Peyer's patch (tissue), 4 donors: ENCODE data around the gene HOXA6.
A peak's percentile ranks its signal among the peaks of the same experiment; 100 is the strongest.

ENCODE experiments used
- POLR2A ChIP-seq, 2 donors: fragments of 450-650 bp; IDR thresholded peaks; one replicate each; pipeline ENCODE4 v1.5.1; 2017; ENCODE audit warnings: antibody characterized with exemption in 2 of 2, mild to moderate bottlenecking in 2 of 2, moderate library complexity in 2 of 2
- TF ChIP-seq, protein P1 (sequence below), 6 experiments: fragments of 450-650 bp in 4 of 6; fragments of 200-600 bp in 2 of 6; sonication (generic) in 1 of 6; IDR thresholded peaks; one replicate each; pipeline ENCODE4 v1.5.1; 2017 to 2019; ENCODE audit warnings: antibody characterized with exemption in 6 of 6, mild to moderate bottlenecking in 3 of 6, moderate library complexity in 1 of 6

DNA sequence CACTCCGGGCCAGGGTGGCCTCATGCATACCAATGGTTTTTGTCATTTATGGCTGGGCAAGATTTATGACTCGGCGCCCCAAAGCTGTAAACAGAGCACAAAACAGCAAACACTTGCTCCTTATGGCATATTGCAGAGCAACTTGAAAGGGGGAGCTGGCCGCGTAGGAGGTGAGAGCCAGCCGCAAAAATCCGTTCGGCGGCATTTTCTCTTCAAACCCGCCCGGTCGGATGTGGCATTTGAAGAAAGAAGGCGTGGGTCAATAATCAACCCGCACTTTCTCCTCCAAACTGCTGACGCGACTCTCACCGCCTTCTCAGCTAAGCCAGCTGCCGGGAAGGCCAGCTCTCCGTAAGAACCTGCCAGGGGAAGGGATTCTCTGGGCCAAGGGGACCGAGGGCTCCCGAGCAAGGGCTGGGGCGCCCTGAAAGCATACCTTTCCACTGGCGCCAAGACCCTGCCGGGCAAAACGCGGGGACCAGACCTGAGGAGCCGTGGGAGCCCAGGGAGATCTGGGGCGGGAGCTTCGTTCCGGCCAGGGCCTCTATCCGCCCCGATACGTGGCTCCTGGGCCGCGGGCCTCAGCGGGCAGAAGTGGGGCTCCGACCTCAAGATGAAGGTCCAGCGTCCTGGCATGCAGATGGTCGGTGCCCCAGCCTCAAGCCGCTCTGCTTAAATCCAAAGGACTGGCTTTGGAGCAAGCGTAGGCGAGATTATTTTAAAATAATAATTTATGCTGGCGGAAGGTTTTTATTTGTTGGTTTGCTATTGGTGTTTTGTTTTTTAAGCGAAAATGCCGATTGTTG lies 32.1 kb downstream of the HOXA6 start:
- TF ChIP-seq, protein P1, sequence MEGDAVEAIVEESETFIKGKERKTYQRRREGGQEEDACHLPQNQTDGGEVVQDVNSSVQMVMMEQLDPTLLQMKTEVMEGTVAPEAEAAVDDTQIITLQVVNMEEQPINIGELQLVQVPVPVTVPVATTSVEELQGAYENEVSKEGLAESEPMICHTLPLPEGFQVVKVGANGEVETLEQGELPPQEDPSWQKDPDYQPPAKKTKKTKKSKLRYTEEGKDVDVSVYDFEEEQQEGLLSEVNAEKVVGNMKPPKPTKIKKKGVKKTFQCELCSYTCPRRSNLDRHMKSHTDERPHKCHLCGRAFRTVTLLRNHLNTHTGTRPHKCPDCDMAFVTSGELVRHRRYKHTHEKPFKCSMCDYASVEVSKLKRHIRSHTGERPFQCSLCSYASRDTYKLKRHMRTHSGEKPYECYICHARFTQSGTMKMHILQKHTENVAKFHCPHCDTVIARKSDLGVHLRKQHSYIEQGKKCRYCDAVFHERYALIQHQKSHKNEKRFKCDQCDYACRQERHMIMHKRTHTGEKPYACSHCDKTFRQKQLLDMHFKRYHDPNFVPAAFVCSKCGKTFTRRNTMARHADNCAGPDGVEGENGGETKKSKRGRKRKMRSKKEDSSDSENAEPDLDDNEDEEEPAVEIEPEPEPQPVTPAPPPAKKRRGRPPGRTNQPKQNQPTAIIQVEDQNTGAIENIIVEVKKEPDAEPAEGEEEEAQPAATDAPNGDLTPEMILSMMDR (IDR thresholded peaks at IDR 0.05), result no peak
- peak; percentile 29 to 37 for TF ChIP-seq POLR2A (IDR thresholded peaks at IDR 0.05)
